ENCODE measurements around the gene SUGT1.
"Not testable (repeated sequence)": the region's sequence is repeated elsewhere in the genome, so short reads cannot be mapped to it uniquely, and the experiment has no call there.

- TF ChIP-seq SUZ12 (IDR thresholded peaks at IDR 0.05; ENCODE audit: extremely low read depth, insufficient read depth, insufficient read length); ZNF274 (IDR thresholded peaks at IDR 0.05; ENCODE audit: low read depth, low read length); YY1 (IDR thresholded peaks at IDR 0.05; ENCODE audit: insufficient read depth, insufficient read length): not testable (repeated sequence)
These were observed 68.3 kb downstream of the SUGT1 start for GRCh38 chr13:52720904-52721303.

Data from NT2/D1 (cell line).